GM18909 (cell line): ENCODE data around the gene METTL8.
"Not testable (repeated sequence)": the region's sequence is repeated elsewhere in the genome, so short reads cannot be mapped to it uniquely, and the experiment has no call there.

Experiments used
- ATAC-seq: cut with Tn5 transposase; IDR thresholded peaks from one replicate; pipeline ENCODE4 v1.9.1; 2021; ENCODE audit warnings: mild to moderate bottlenecking; ENCODE audit not compliant: unreplicated experiment, poor library complexity

METTL8 gene

DNA sequence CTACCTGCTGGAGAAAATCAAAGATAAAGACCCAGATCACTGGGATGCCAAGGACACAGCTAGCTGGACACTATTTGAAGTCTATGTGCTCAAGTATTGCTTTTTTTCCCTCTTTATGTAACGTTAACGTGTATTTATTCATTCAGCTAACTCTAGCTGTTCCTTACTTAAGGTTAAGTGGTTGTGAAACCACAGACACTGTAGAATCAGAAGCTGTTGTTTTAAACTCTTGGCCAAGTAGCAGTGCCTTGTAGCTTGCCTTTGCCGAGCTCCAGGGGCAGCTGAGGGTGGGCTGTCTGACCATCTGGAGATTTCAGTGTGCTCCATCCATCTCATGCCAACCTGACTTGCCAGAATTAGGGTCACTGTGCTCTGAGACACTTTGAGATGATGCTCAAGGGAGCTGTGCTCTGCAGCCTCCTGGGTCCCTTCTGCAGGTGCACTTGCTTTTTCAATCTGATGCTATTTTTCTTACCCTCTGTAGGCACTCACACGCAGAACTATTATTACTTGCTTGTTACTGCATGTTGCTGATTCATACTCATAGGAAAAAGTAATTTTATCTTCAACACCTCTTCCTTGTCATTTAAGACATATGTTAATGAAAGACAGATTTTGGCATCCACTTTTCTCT, 116.2 kb downstream of the METTL8 start:
- ATAC-seq: peak; percentile 33

DNA sequence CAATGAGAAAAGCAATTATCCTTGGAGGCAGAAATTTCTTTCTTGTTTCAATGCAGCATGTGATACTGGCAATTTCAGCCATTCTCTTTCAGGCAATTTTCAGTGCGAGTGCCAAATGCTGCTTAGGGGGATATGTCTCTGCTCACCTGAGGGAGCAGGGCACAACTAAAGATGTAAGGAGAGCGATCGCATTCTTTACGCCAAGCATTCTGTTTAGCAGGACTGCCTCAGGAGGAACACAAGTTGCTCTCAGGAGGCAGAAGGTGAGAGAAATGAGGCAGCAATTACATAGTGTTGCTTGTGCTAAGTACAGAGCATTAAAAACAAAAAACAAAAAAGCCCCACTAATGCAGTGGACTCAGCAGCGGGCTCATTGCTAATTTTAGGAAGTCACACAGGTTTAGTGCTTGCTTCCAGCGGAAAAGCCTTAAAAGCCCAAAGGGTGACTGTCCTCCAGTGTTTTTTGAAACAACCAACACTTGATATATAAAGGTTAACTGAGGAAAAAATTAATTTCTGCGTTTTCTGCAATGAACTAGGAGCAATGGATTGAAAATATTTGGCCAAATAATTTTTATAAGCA, 116.9 kb downstream of the METTL8 start:
- ATAC-seq: no peak

DNA sequence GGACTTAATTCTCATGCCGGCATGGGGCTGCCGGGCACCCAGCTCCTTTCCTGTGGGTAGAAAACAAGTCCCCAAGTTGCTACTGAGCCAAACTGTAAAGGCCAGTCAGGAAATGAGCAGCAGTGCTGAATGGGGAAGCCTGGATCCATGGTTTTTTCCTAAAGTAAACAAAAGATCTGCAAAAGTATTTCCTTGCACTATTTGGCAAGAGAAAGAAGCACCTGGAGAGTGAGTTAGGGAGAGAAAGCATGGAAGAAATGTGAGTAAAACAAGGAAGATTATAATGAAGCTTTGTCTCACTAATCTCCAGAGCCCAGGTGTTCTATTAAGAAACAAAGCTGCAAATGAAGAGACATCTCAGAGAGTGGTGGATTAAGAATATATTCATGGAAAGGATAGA, 117.6 kb downstream of the METTL8 start:
- no peak for ATAC-seq

DNA sequence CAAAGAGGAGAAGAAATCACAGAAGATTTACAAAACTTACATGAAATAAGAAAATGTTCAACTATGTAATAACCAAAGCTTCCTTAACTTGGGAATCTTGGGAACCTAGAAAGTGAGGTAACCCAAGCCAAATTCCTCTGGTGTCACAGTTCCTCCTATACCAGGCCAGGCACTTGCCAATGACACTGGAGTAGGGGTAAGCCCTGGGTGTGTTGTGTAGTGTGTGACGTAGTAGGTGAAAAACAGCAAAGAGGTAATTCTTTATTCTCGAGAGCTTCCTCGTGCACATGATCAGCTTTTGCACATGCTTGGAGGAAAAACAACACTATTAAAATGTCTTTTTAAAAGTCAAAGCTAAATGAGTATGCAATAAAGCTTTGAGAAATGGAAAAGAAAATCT, 118.0 kb downstream of the METTL8 start:
- no peak for ATAC-seq

DNA sequence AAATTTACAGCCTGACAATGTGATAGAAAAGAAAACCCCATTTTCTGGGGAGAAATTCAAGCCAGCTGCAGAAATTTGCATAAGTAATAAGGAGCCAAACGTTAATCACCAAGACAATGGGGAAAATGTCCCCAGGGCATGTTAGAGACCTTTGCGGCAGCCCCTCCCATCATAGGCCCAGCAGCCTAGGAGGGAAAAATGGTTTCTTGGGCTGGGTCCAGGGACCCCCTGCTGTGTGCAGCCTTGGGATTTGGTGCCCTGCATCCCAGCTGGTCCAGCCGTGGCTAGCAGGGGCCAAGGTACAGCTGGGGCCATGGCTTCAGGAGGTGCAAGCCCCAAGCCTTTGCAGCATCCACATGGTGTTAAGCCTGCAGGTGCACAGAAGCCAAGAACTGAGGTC, 121.6 kb downstream of the METTL8 start:
- not testable (repeated sequence) for ATAC-seq

DNA sequence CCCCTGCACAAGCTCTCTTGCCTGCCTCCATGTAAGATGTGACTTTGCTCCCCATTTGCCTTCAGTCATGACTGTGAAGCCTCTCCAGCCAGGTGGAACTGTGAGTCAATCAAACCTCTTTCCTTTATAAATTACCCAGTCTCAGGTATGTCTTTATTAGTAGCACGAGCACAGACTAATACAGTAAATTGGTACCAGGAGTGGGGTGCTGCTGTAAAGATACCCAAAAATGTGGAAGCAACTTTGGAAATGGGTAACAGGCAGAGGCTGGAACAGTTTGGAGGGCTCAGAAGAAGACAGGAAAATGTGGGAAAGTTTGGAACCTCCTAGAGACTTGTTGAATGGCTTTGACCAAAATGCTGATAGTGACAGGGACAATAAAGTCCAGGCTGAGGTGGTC, 122.2 kb downstream of the METTL8 start:
- not testable (repeated sequence) for ATAC-seq

DNA sequence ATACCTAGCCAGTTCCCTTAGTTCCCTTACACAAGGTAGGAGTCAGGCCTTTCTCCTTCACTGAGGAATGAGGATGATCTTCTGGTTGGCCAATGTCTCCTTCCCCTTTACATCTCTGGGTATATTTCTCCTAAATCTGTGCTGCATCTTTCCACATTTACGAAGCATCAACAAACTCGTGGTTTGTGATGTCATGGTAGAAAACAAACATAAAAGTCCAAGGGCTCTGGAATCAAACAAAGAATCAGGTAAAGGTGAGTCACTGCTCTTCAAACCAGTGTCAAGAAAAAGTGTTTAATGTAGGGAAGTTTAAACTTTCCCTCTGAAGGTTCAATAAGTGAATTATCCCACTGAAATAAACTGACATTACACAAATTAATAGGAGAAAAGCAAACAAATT, 122.9 kb downstream of the METTL8 start:
- no peak for ATAC-seq

DNA sequence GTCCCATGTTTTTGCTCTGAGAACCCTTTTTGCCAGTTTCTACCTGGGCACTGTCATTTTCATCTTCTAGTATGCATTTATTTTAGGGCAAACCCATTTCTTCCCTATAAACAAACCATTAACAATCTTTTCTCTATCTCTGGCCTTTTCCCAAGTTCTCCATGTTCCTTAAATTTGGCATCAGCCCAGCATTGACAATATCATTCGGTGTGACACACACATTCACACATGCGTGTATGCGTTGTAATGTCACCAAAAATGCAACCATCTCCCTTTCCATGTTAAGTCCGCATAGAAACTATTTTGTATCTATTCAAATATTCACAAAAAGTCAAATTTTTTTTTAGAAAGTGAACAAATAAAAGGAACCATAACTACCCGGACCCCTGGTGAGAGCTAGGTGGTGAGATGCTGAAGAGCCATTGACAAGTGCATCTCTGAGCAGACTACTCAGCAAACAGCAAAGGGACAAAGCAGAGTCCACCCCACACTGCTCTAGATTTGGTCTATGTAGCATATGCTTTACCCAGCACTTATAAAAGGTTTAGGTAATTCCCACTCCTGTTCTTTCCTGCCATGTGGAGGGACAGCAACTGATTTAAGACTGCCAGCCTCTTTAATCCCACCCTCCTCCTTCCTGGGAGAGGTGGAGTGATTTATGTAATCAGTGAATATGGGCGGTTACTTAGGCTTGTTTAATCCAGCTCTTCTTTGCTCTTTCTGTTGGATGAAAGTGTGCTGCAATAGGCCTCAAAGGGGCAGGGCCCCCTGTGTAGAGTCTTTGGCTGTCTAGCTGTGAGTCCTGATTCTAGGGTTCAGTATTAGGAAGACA, 124.1 kb downstream of the METTL8 start:
- ATAC-seq: no peak

DNA sequence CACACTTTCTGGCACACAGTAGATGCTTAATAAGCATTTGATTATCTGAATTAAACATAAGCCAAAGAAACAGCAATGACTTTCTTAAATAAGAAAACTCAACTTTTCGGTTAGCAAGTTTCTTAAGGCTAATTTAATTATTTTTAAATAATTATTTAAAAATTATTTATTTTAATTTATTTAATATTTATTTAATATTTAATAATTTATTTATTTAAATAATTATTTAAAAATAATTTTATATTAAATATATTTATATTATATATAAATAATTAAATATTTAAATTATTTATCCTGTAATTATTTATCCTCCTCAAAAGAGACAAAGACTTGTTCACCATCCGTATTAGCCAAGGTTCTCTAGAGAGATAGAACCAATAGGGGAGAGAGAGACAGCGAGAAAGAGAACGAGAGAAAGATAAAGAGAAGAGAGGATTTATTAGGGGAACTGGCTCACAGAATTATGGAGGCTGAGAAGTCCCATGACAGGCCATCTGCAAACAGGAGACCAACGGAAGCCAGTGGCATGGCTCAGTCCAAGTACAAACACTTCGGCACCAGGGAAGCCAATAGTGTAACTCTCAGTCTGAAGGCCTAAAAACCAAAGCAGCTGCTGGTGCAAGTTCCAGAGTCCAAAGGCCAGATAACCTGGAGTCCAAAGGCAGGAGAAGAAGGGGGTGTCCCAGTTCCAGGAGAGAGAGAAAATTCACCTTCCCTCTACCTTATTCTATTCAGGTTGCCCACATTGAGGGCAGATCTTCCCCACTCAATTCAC, 125.3 kb downstream of the METTL8 start:
- no peak for ATAC-seq

DNA sequence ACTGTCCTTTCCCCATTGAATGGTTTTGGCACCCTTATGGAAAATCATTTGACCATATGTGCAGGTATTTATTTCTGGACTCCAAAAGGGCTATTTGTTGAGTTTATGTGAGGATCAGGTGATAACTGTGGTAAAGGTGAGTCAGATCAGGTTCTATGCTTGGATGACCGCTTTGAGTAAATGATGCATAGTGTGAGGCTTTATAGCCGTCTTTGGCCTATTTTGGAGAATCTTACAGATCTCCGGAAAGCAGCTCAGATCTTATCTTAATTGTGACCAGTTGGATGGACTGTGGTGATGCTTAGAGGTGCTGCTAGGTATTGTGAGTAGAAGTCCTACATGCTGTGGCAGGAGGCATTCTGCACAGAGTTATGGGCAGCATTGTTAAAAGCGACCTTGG, 126.2 kb downstream of the METTL8 start:
- ATAC-seq: peak; percentile 71

DNA sequence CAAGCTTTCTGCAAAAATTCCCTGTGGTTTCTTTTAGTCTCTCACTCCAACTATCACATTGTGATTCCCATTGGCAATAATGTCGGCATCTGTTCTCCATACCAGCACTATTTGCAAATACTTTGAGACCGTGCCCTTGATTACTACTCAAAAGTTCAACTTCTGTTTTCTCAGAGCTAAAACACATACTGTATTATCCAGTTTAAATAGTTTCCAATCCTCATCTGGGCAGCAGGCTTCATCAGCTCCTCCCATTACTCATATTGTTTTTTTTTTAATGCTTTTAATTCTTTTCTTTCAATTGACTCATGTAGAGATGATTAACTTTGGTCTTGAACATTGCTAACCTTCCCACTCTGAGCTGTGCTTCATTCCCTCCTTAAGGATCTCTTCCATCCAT, 135.8 kb downstream of the METTL8 start:
- no peak for ATAC-seq

DNA sequence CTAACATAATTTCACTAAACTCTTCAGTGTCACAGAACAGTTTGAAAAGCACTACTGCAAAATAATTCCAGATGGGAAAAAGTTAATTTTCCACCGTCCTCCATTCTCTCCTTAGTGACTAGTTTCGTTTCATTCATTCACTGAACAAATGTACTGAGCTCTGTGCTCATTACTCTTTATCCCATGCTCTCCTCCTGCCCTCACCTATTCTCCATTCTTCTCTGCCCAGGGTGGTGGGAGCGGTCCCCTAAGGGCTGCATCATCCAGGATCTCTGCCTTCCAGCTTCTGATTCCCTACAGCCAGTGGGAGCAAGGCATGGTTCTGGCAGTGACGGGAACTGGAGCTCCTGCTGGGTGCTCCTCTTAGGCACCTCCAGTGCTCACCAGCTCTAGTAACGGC, 139.2 kb downstream of the METTL8 start:
- no peak for ATAC-seq

DNA sequence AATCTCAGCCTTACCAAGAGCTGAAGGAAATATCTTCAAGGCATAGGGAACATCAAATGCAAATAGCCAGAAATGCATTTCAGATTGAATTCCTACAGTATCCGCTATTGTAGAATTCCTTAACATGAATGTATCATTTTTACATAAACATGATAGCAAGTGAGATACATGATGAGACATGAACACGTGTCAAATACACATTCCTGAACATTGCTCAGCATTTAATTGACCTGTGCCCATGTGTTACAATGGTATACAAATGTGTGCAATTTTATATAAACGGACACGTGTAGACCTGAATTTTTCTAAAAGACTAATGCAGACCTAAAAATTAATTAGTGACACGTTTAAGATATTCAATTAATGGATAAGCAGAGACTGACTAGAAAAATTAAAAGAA, 140.1 kb downstream of the METTL8 start:
- no peak for ATAC-seq

DNA sequence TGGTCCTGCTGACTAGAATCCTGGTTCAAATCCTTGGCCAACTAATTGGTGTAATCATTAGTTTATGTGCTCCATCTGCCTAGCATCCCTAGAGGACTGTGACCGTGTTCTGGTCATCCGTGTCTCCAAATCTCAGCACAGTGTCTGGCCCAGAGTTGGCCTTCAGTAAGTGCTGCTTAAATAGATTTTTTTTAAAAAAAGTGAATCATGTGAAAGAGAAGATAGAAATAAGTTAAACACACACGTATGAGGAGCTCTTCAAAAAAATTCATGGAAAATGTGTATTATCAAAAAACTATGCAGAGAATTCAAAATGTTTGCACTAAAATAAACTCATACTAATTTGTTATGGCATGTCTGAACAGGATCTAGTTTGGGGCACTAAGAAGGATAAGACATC, 143.8 kb downstream of the METTL8 start:
- no peak for ATAC-seq

DNA sequence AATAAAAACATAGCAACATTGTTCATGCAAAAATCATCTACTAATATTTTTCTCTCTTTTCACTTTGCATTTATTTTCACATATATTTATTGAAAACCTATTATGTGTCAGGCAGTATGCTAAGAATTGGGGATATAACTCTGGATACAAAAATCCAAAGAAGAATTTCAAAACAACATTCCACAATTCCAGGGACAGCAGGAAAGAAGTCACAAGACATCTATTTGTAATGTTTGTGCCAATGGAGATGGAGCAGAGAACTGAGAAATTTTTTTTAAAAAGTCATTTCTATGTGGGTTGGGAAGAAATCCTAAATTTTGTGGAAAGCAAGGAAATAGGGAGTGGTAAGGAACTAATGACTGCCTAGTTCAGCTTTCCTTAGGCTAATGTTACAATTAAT, 144.5 kb downstream of the METTL8 start:
- no peak for ATAC-seq

DNA sequence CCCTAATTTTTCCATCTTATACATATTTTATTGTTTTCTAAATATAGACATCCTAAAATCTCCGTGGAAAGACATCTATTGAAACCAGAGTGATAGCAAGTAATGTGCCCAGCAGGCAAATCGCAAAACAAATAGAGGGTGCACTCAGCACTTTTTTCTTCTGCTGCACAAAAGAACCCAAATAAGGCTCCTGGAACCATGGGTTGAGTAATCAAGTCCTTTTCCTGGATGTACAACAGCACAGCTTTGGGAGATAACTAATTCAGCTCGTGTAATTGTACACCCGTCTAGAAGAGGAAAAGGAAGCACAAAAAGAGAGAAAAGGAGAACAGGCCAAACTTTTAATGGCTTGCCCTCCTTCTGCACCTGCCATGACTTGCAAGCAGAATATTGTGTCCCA, 146.2 kb downstream of the METTL8 start:
- ATAC-seq: no peak

DNA sequence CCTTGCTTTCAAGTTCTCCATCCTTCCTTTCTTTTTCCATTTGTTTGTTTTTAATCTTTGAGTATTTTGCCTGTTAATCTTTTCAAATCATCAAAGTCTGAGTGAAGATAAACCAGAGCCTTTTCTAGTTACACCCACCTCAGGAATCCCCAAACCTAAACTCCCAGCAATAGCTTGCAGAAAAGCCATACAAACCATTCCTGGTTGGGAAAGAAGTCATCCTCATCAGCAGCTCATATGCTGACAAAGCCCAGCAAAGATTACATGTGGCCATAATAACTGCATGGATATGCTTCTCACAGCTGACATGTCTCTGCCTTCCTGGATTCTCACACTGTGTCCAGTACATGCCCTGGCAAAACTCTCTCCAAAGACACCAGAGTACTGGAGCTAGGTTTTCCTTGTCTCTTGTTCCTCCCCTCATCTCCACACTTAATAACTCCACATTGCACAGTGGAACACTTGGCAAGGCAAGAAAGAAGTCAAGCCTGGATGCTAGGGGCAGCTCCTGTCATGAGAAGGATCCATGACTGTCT, 146.7 kb downstream of the METTL8 start:
- ATAC-seq: no peak

DNA sequence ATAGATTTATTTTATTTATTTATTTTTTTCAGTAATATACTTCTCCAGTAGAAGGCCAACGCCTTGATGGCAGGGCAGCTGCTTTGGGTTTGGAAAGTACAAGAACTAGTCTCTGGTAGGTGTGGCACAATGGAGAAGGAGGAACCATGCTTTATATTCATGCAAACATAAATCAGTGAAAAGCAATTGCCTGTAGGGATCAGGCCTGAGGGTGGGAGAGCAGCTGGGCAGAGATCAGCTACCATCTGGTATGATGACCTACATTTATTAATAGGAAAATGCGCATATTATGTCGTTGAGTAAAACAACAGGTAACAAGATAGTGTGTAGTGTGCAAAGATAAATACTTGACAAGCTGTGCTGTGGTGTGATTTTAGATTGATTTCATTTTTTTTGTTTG, 152.7 kb downstream of the METTL8 start:
- ATAC-seq: no peak

DNA sequence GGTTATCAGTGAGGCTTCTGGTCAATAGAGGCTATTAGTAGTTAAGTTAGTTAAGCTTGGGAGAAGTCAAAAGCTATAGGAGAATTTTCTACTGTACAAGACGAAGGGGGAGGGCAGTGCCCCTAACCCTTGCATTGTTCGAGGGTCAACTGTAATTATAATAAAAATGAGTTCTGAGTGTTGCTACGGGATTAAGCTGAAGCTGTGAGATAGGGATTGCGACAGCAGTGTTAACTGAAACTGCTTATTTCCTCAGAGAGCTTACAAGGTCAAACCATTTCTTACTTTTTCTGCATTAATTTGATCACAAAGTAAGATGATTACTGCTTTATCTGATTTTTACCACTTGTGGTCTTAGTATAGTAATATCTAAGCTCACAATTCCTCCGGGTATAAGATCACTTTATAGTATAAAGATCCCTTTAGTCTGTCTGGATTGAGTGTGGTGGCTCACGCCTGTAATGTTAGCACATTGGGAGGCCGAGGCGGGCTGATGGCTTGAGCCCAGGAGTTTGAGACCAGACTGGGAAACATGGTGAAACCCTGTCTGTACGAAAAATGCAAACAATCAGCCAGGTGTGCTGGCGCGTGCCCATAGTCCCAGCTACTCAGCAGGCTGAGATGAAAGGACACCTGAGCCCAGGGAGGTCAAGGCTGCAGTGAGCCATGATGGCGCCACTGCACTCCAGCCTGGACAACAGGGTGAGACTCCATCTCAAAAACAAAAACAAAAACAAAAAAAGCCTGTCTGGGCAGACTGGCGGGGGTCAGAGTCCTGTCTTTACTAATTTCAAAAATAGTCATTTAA, 153.6 kb downstream of the METTL8 start:
- no peak for ATAC-seq

DNA sequence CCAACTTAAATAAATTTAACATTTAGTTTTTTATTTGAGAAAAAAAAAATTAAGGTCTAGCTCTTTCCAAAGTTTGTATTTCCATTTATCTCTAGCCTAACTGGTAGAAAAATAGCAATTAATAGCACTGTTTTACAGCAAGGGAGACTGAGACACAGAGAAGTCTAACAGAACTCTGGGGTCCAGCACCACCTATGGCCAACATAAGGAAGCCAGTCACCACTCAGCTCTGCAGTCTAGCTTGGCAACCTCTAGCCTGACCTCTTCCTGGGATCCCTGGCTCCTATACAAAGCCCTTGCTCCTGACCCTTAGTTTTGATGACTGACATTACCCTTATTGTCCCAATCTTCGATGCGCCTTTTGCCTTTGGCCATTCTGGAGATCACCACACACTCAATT, 159.0 kb downstream of the METTL8 start:
- ATAC-seq: no peak
